ENCODE results near the gene IL4I1. TPM values are rescaled to one million over a fixed set of nuclear protein-coding genes. Genes with fewer than 3 reads are reported as not detected.
A peak's percentile ranks its signal among the peaks of the same experiment; 100 is the strongest.

The IL4I1 gene
- polyA plus RNA-seq, 1 of the 3 experiments (the other 2 are of a cell fraction) = 0.35 TPM

- POLR2A ChIA-PET = no interaction called here
- peaks cover 10 to 22% of the 10 kb centered on the region in 2 experiments for H3K36me3 ChIP-seq (replicated peaks in 1 of 2; ENCODE audit: control insufficient read depth in 1 of 2, insufficient read depth in 2 of 2, low read length in 1 of 2)
Measured at GRCh38 chr19:49916839-49917733, 20.4 kb upstream of the IL4I1 start.

GRCh38 chr19:49915271-49915670 is 18.6 kb upstream of the IL4I1 start:
- CTCF ChIA-PET = no interaction called here
- Histone ChIP-seq H3K36me3 (replicated peaks in 1 of 2; ENCODE audit: control insufficient read depth in 1 of 2, insufficient read depth in 2 of 2, low read length in 1 of 2) (peaks cover 10 to 20% of the 10 kb centered on the region in 2 experiments), H3K9me2 (no peaks in the 10 kb centered on the region), H3K4me2 (no peak overlapping the region), H3K27me3 (ENCODE audit: insufficient read depth) (no peaks in the 10 kb centered on the region), H3K4me1 (ENCODE audit: control insufficient read depth in 1 of 2, insufficient read depth in 2 of 2, low read depth in 1 of 2, low read length in 1 of 2) (no peaks in the 10 kb centered on the region), H3K27ac (ENCODE audit: low read depth in 2 of 2, low read length in 1 of 2) (no peak overlapping the region), H2AFZ (ENCODE audit: low read depth) (no peak overlapping the region), H3K79me2 (ENCODE audit: insufficient read depth) (peaks cover 57% of the 10 kb centered on the region), H4K20me1 (ENCODE audit: insufficient read depth) (peaks cover 23% of the 10 kb centered on the region; the same call in 1 of the 2 replicates), H3K4me3 (ENCODE audit: low read depth in 2 of 2, low read length in 1 of 2) (no peak overlapping the region), H3K9ac (no peak overlapping the region), H3K9me3 (no peaks in the 10 kb centered on the region), H3F3A (replicated peaks; ENCODE audit: insufficient read depth) (no peaks in the 10 kb centered on the region)
- DNase-seq = no peak
- POLR2A ChIA-PET = no interaction called here
- TF ChIP-seq TEAD4 (IDR thresholded peaks at IDR 0.05; ENCODE audit: borderline replicate concordance, insufficient read depth) (no peak), CTCF (IDR thresholded peaks at IDR 0.05) (peak; percentile 19; the same call in 1 of the 2 replicates)
- 97% methylated on average over 6 of the region's 6 CpGs for WGBS (ENCODE audit: low lambda C conversion rate)

More at GRCh38 chr19:49916839-49917733, 20.4 kb upstream of the IL4I1 start:
- Histone ChIP-seq H2AFZ (ENCODE audit: low read depth) (no peak overlapping the region), H3K27ac (ENCODE audit: low read depth in 2 of 2, low read length in 1 of 2) (no peak overlapping the region), H3K9me3 (no peaks in the 10 kb centered on the region), H3K27me3 (ENCODE audit: insufficient read depth) (no peaks in the 10 kb centered on the region), H3F3A (replicated peaks; ENCODE audit: insufficient read depth) (no peaks in the 10 kb centered on the region), H4K20me1 (ENCODE audit: insufficient read depth) (peaks cover 41% of the 10 kb centered on the region; the same call in 1 of the 2 replicates), H3K4me2 (no peak overlapping the region), H3K9ac (no peak overlapping the region), H3K4me3 (ENCODE audit: low read depth in 2 of 2, low read length in 1 of 2) (no peak overlapping the region), H3K79me2 (ENCODE audit: insufficient read depth) (peaks cover 72% of the 10 kb centered on the region), H3K4me1 (ENCODE audit: control insufficient read depth in 1 of 2, insufficient read depth in 2 of 2, low read depth in 1 of 2, low read length in 1 of 2) (no peaks in the 10 kb centered on the region), H3K9me2 (no peaks in the 10 kb centered on the region)
- 91% methylated on average over 21 of the region's 21 CpGs for WGBS (ENCODE audit: low lambda C conversion rate)
- no peak for DNase-seq
- peak; percentile 22; the same call in 1 of the 2 replicates for TF ChIP-seq CTCF (IDR thresholded peaks at IDR 0.05)
- no peak for TF ChIP-seq TEAD4 (IDR thresholded peaks at IDR 0.05; ENCODE audit: borderline replicate concordance, insufficient read depth)
- CTCF ChIA-PET = interaction anchor here (1.1 to 1.6 kb wide), 4 partner anchors 11 to 27 kb away, joined by 3 to 4 read pairs (median 3); no protein-coding TSS in a partner anchor

GRCh38 chr19:49913720-49914119 is 17.0 kb upstream of the IL4I1 start:
- peaks cover 10% of the 10 kb centered on the region; the same call in 1 of the 2 replicates for H4K20me1 ChIP-seq (ENCODE audit: insufficient read depth)
- TF ChIP-seq FOXM1 (IDR thresholded peaks at IDR 0.05; ENCODE audit: low read depth) = no peak
- no peak for TF ChIP-seq TEAD4 (IDR thresholded peaks at IDR 0.05; ENCODE audit: borderline replicate concordance, insufficient read depth)
- TF ChIP-seq SMC3 (IDR thresholded peaks at IDR 0.05; ENCODE audit: low read depth, low read length) = no peak
- TF ChIP-seq GABPA (IDR thresholded peaks at IDR 0.05; ENCODE audit: low read depth) = no peak
- no peak for TF ChIP-seq USF1 (IDR thresholded peaks at IDR 0.05; ENCODE audit: borderline replicate concordance, low read depth)
- TF ChIP-seq SIN3A (IDR thresholded peaks at IDR 0.05; ENCODE audit: borderline replicate concordance, low read depth, low read length) = no peak
- no peak for TF ChIP-seq MAX (IDR thresholded peaks at IDR 0.05; ENCODE audit: low read depth)
- TF ChIP-seq RFX5 (IDR thresholded peaks at IDR 0.05; ENCODE audit: low read length) = no peak
- no peak for TF ChIP-seq IRF3 (IDR thresholded peaks at IDR 0.05; ENCODE audit: low read depth, low read length)
- TF ChIP-seq FOXJ3 (CRISPR knock-in tag; IDR thresholded peaks at IDR 0.05) = no peak
- TF ChIP-seq MEF2A (IDR thresholded peaks at IDR 0.05; ENCODE audit: borderline replicate concordance, low read depth) = no peak

More at GRCh38 chr19:49913720-49914119, 17.0 kb upstream of the IL4I1 start:
- H2AFZ ChIP-seq (ENCODE audit: low read depth) = no peak overlapping the region
- H3K4me3 ChIP-seq (ENCODE audit: low read depth in 2 of 2, low read length in 1 of 2) = no peak overlapping the region
- H3K79me2 ChIP-seq (ENCODE audit: insufficient read depth) = peaks cover 43% of the 10 kb centered on the region; the same call in 1 of the 2 replicates
- DNase-seq = no peak
- no peak overlapping the region for H3K27ac ChIP-seq (ENCODE audit: low read depth in 2 of 2, low read length in 1 of 2)
- H3K4me2 ChIP-seq = no peak overlapping the region
- no peaks in the 10 kb centered on the region for H3F3A ChIP-seq (replicated peaks; ENCODE audit: insufficient read depth)
- H3K36me3 ChIP-seq (replicated peaks in 1 of 2; ENCODE audit: control insufficient read depth in 1 of 2, insufficient read depth in 2 of 2, low read length in 1 of 2) = peaks cover 14 to 27% of the 10 kb centered on the region in 2 experiments
- no peaks in the 10 kb centered on the region for H3K4me1 ChIP-seq (ENCODE audit: control insufficient read depth in 1 of 2, insufficient read depth in 2 of 2, low read depth in 1 of 2, low read length in 1 of 2)
- ChIA-PET CTCF (interaction anchor here (1.2 kb wide), 1 partner anchor 24 kb away, joined by 4 read pairs; no protein-coding TSS in a partner anchor), POLR2A (no interaction called here)
- H3K9ac ChIP-seq = no peak overlapping the region
- no peaks in the 10 kb centered on the region for H3K9me2 ChIP-seq
- WGBS (ENCODE audit: low lambda C conversion rate) = 96% methylated on average over 10 of the region's 10 CpGs
- H3K27me3 ChIP-seq (ENCODE audit: insufficient read depth) = no peaks in the 10 kb centered on the region
- no peaks in the 10 kb centered on the region for H3K9me3 ChIP-seq
